Urinary bladder (tissue), 4 donors: ENCODE measurements around the gene P2RX3. TPM values are rescaled to one million over a fixed set of nuclear protein-coding genes. Genes with fewer than 3 reads are reported as not detected.

Experiments
- DNase-seq: peaks from one replicate; pipeline ENCODE4 v3.0.0-alpha.2; 2015; ENCODE audit errors: extremely low spot score
- H3K27ac ChIP-seq: one replicate; pipeline ENCODE4 v1.5.1; 2013; ENCODE audit warnings: low read depth, mild to moderate bottlenecking, moderate library complexity
- H3K36me3 ChIP-seq: one replicate; pipeline ENCODE4 v1.6.1; 2013; ENCODE audit warnings: mild to moderate bottlenecking, moderate library complexity; ENCODE audit not compliant: insufficient read depth
- H3K4me1 ChIP-seq: one replicate; pipeline ENCODE4 v1.6.1; 2013; ENCODE audit warnings: mild to moderate bottlenecking, moderate library complexity; ENCODE audit not compliant: insufficient read depth
- H3K4me3 ChIP-seq: one replicate; pipeline ENCODE4 v1.5.1; 2013; ENCODE audit warnings: low read depth, low read length
- WGBS: extraction: QIAGEN DNeasy Blood & Tissue Kit; methylation state at CpG from one replicate; pipeline ENCODE4 v1.1.7; 2013; 5-methylcytosine and 5-hydroxymethylcytosine counted together
- polyA plus RNA-seq: library from polyadenylated mRNA; stranded (reverse); fragments of 200-250 nt; gene quantifications from one replicate; pipeline ENCODE4 v1.2.3, GENCODE V29; 2013
- total RNA-seq: library from RNA; depleted of rRNA; stranded (reverse); fragments of >200 nt; gene quantifications from one replicate; pipeline ENCODE4 v1.2.3, GENCODE V29; 2014
- donor health status: healthy with polysubstance abuse.
- donor health status: healthy.

The P2RX3 gene
- total and polyA plus RNA-seq, 2 donors = 0.34 to 1.5 TPM

DNA sequence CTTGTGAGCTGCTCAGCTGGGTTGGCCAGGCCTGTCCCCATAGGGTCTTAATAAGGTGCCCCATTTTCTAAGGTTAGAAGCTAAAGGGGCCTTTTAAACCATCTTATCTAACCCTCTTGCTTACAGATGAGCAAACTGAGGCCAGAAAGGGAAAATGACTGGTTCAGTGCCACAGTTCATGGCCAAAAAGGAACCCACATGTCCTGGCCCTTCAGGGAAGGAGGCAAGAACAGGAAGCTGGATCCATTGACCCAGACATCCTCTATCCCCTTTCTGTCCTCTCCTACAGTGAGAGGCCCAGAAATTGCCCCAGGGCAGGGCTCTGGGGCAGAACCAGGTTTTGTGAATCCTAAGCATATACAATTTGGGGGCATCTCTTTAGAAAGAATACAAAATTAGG, 32.8 kb downstream of the P2RX3 start:
- DNase-seq = no peak
- no peak overlapping the region for H3K4me3 ChIP-seq
- no peaks in the 10 kb centered on the region for H3K36me3 ChIP-seq
- no peak overlapping the region for H3K27ac ChIP-seq
- H3K4me1 ChIP-seq = no peaks in the 10 kb centered on the region

DNA sequence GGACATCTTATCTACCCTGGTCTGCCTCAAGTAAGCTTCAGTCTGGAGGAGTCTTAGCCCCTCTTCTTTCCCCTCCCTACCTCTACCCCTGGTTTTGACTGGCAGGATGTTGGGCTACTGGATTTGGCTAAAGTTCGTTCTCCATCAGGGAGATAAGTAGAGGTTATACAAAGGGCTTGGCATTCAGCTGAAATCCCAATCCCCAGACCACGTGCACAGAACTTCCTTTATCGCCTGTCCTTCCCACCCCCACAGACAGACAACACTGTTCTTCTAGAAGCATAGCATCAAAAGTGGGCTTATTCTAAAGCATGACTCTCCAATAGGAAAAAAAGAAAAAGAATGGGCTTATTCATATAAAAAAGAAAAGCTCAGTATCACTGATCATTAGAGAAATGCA, 35.0 kb downstream of the P2RX3 start:
- H3K4me3 ChIP-seq = no peak overlapping the region
- no peaks in the 10 kb centered on the region for H3K36me3 ChIP-seq
- H3K27ac ChIP-seq = no peak overlapping the region
- H3K4me1 ChIP-seq = no peaks in the 10 kb centered on the region
- 35% methylated on average over 3 of the region's 3 CpGs for WGBS
- no peak for DNase-seq

GRCh38 chr11:57374966-57375365, 36.8 kb downstream of the P2RX3 start:
- Histone ChIP-seq H3K4me1 (no peaks in the 10 kb centered on the region), H3K36me3 (no peaks in the 10 kb centered on the region), H3K4me3 (no peak overlapping the region), H3K27ac (no peak overlapping the region)
- 93% methylated on average over 3 of the region's 3 CpGs for WGBS
- no peak for DNase-seq

DNA sequence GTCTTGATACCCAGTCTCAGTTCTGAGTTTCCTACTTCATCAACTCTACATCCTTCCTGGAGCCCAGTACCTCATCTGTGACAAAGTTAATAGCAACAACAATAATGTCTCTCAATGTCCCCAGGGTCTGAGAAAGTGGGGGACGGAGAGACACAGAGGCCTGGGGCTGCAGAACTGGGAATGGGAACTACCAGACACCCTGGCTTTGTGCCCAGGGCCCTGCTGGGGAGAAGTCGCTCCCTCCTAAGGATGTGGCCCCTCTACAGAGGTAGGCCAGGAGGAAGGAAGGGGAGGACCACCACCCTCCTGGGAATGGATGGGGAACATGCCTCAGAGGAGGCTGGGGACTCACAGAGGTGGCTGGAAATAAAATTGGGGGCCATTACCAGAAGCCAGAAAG, 37.3 kb downstream of the P2RX3 start:
- H3K4me1 ChIP-seq = no peaks in the 10 kb centered on the region
- no peak overlapping the region for H3K4me3 ChIP-seq
- H3K27ac ChIP-seq = no peak overlapping the region
- whole genome bisulfite sequencing = 73% methylated on average over 2 of the region's 2 CpGs
- no peaks in the 10 kb centered on the region for H3K36me3 ChIP-seq
- DNase-seq = no peak

DNA sequence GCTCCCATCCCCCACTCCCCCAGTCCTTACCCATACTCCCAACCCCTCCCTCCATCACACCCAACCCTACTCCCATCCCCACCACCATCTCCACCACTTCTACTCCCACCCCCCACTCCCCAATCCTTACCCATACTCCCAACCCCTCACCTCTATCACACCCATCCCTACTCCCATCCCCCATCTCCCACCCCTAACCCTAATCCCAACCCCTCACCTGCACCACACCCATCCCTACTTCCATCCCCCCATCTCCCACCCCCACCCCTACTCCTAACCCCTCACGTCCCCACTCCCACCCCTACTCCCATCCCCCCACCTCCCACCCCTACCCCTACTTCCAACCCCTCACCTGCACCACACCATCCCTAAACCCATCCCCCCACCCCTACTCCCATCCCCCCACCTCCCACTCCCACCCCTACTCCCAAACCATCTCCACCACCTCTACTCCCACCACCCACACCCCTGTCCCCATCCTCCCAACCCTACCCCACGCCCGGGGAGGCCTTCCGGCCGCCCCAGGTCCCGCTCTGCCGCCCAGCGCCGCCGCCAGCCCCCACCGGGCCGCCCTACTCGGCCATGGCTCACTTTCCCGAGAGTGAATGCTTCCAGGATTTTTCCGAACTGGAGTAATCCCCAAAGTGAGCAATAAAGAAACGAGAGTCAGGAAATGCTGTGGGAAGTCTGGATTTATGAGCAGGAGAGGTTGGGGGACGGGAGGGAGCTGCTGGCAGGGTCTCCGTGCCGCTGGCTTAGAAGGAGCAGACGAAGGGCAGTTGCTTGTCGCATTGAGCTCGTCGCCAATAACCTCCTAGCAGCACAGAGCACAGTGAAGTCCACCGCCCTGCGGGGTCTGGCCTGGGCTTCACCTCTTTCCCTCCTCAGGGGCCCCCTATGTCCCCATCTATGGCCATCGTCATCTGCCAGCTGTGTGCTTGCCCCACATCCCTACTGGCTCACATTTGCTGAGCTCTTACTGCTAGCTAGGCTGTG, 38.2 kb downstream of the P2RX3 start:
- Histone ChIP-seq H3K4me1 (no peaks in the 10 kb centered on the region), H3K4me3 (no peak overlapping the region), H3K27ac (no peak overlapping the region), H3K36me3 (no peaks in the 10 kb centered on the region)
- DNase-seq = no peak
- WGBS = 47% methylated on average over 26 of the region's 26 CpGs

- Histone ChIP-seq H3K4me1 (no peaks in the 10 kb centered on the region), H3K36me3 (no peaks in the 10 kb centered on the region), H3K27ac (no peak overlapping the region), H3K4me3 (no peak overlapping the region)
- DNase-seq = no peak
- WGBS = 57% methylated on average over 5 of the region's 5 CpGs
Observed at GRCh38 chr11:57377107-57377506, 39.0 kb downstream of the P2RX3 start.

GRCh38 chr11:57378186-57378585, 40.0 kb downstream of the P2RX3 start:
- Histone ChIP-seq H3K4me1 (no peaks in the 10 kb centered on the region), H3K4me3 (no peak overlapping the region), H3K27ac (no peak overlapping the region), H3K36me3 (no peaks in the 10 kb centered on the region)
- no peak for DNase-seq

GRCh38 chr11:57379732-57380131, 41.6 kb downstream of the P2RX3 start:
- no peaks in the 10 kb centered on the region for H3K36me3 ChIP-seq
- no peak overlapping the region for H3K27ac ChIP-seq
- DNase-seq = no peak
- H3K4me1 ChIP-seq = no peaks in the 10 kb centered on the region
- 27% methylated on average over 10 of the region's 10 CpGs for WGBS
- no peak overlapping the region for H3K4me3 ChIP-seq

GRCh38 chr11:57380975-57381374, 42.8 kb downstream of the P2RX3 start, which contains the start of gene PRG3:
Gene PRG3 (minus strand): TSS chr11:57381150. CDS start chr11:57380708, 442 bp downstream.
- WGBS = 81% methylated on average over 2 of the region's 2 CpGs
- DNase-seq = no peak
- Histone ChIP-seq H3K27ac (no peak within 1 kb of the TSS), H3K4me1 (no peaks in the 10 kb centered on the region), H3K36me3 (no peaks in the 10 kb centered on the region), H3K4me3 (no peak within 1 kb of the TSS)

- no peak for DNase-seq
- H3K27ac ChIP-seq = no peak overlapping the region
- H3K4me1 ChIP-seq = no peaks in the 10 kb centered on the region
- 63% methylated on average over 5 of the region's 5 CpGs for WGBS
- H3K4me3 ChIP-seq = no peak overlapping the region
- no peaks in the 10 kb centered on the region for H3K36me3 ChIP-seq
Observed at GRCh38 chr11:57386178-57386940, 48.2 kb downstream of the P2RX3 start.

- no peaks in the 10 kb centered on the region for H3K36me3 ChIP-seq
- H3K27ac ChIP-seq = no peak overlapping the region
- H3K4me3 ChIP-seq = no peak overlapping the region
- H3K4me1 ChIP-seq = no peaks in the 10 kb centered on the region
- DNase-seq = no peak
- 72% methylated on average over 16 of the region's 16 CpGs for WGBS
Observed at GRCh38 chr11:57387289-57388030, 49.3 kb downstream of the P2RX3 start.

GRCh38 chr11:57390535-57390934, 52.4 kb downstream of the P2RX3 start, which contains the start of gene PRG2:
Gene PRG2 (minus strand): TSS chr11:57390650. CDS start chr11:57389944, 706 bp downstream.
- H3K27ac ChIP-seq = no peak within 1 kb of the TSS
- H3K4me1 ChIP-seq = no peaks in the 10 kb centered on the region
- WGBS = 59% methylated on average over 2 of the region's 2 CpGs
- H3K36me3 ChIP-seq = no peaks in the 10 kb centered on the region
- no peak within 1 kb of the TSS for H3K4me3 ChIP-seq
- no peak for DNase-seq

- WGBS = 87% methylated on average over 3 of the region's 3 CpGs
- no peaks in the 10 kb centered on the region for H3K36me3 ChIP-seq
Observed at GRCh38 chr11:57391111-57391510, 53.0 kb downstream of the P2RX3 start.

More at GRCh38 chr11:57391111-57391510, 53.0 kb downstream of the P2RX3 start:
- DNase-seq = no peak
- Histone ChIP-seq H3K4me1 (no peaks in the 10 kb centered on the region), H3K27ac (no peak overlapping the region), H3K4me3 (no peak overlapping the region)
